Dermis blood vessel endothelial cell (primary cell): ENCODE measurements around the gene DNMT3B. TPM values are rescaled to one million over a fixed set of nuclear protein-coding genes. Genes with fewer than 3 reads are reported as not detected.
"Not testable (repeated sequence)": the region's sequence is repeated elsewhere in the genome, so short reads cannot be mapped to it uniquely, and the experiment has no call there.

Experiments used
- DNase-seq: peaks from one replicate; pipeline ENCODE4 v3.0.0; 2010
- total RNA-seq: library from RNA; depleted of rRNA; stranded (reverse); fragments of >200 nt; gene quantifications from 2 replicates; pipeline ENCODE4 v1.2.3, GENCODE V29; 2014

DNMT3B gene
- total RNA-seq, 1 donor from 2014 or later = 2.9 TPM

DNA sequence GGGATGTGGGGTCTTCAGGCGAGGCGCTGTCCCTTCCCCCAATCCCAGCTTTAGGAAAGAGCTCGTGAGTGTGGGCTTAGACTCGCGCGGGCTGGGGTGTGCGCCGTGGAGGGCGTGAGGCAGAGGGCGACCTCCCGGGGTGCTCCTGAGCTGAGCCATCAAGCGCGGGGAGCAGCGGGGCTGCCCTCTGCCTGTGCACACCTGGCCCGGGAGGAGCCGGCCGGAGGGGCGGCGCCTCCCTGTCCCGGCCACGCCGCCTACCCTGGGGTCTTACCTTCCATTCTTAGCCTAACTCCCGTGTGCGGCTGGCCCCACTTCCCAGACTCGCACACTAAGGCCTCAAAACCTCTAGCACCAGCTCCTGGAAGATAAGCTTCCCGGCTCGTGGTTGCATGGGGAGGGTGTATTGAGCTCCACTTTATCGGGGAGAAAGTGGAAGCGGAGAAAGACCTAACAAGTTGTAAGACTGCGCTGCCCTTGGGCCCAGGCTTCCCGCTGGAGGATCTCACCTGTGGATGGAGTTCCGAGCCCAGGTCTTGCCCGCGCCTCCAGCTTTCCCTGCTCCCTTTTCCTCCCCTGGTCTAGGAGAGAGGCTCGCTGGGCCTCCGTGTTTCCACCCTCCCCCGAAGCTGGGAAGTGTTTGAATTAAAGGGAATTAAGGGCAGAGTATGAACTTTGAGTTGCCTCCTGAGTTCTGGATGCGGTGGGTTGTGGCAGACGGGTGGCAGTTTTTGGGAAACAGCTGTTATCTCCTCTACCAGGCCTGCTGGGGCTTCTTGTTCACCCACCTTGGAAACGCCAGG is 1.2 kb downstream of the DNMT3B start:
- DNase-seq = no peak

DNA sequence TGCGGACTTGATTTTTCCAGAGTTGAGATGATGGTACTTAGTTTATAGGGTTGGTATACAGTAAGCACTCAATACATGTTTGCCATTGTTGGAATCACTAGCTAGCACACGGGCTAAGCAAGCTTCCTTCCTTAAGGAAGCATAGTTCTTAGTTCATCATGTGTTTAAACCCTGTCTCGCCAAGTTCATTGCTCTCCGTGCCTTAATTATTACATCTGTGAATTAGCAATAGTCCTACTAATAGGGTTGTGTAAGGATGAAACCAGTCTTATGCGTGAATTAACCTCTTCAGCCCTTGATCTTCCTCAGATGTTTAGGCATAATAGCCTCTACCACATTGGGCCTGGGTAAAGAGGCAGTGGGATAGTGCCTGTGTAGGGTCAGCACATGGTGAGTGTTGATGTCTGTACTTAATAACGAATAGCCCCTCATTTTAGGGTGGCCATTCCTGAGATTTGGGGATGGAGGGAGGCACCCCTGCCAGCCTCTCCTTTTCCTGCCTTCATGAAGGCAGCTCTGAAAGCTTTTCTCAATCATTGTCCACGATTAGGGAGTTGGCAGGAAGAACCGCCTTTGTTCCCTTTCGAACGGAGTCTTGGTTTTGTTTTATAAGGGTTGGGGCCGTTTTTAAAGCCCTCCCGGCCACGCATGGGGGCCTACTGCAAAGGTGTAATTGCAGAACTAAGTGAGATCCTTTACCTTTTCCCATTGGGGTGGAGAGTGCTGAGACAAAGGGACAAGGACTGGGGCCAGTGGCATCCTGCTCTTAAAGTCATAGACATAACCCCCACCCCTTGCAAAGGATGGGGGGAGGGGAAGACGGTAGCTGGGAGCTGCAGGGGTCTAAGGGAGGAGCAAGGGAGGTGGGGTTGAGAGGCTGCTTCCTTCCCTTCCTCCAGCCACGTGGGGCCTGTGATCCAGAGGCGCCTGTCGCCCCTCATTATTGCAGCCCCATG is 2.1 kb downstream of the DNMT3B start:
- no peak for DNase-seq

DNA sequence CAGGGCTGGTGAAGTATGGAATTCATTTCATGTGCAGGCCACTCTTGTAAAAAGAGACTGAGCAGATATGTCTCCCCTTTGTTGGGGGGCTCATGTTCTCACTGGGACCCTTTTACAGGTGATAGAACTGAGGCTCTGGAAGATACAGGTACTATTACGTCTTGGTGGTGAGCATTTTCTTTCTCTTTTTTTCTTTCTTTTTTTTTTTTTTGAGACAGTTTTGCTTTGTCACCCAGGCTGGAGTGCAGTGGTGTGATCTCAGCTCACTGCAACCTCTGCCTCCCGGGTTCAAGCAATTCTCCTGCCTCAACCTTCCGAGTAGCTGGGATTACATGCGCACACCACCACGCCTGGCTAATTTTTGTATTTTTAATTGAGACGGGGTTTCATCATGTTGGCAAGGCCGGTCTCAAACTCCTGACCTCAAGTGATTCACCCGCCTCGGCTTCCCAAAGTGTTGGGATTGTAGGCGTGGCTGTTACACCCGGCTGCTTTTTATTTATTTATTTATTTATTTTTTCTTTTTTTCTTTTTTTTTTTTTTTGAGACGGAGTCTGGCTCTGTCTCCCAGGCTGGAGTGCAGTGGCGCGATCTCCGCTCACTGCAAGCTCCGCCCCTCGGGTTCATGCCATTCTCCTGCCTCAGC is 3.2 kb downstream of the DNMT3B start:
- not testable (repeated sequence) for DNase-seq

DNA sequence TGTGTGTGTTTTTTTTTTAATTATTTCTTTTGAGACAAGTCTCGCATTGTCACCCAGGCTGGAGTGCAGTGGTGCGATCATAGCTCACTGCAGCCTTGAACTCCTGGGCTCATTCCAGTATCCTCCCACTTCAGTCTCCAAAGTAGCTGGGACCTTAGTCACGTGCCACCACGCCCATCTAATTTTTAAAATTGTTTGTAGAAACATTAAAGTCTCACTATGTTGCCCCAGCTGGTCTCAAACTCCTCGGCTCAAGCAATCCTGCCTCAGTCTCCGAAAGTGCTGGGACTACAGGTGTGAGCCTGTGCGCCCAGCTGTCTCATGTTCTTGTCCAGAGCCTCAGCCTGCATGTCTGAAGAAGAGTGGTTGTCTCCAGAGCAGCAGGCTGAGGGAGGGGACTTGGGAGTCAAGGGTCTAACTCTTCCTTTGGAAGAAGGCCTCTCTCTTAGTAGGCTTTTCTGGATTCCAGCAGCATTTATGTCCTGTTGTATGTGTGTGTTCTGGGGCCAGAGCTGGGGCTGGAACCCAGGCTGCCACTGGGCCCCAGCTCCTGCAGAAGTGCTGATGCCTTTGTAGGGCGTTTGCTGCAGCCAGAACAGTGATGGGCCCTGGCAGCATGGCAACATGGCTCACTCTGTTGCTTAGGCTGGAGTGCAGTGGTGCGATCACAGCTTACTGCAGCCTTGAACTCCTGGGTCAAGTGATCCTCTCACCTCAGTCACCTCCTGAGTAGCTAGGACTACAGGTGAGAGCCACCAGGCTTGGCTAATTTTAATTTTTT is 5.4 kb downstream of the DNMT3B start:
- no peak for DNase-seq

DNA sequence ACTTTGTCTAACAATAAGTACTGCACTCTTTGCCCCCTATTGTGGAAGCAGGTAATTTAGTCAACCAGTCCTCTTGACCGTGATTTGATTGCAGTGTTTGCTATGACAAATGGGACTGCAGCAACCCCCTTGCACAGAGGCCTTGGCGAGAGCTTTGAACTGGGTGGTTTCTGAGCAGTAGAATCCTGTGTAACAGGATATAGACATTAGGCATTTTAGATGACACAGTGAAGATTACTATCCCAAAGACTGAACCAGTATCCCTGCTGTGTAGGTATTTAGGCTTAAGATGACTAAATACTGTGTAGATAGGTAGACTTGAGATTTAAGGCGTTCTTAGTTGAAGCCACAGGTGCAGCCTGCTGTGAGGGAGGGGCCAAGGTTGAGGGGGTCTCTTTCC is 9.9 kb downstream of the DNMT3B start:
- no peak for DNase-seq

DNA sequence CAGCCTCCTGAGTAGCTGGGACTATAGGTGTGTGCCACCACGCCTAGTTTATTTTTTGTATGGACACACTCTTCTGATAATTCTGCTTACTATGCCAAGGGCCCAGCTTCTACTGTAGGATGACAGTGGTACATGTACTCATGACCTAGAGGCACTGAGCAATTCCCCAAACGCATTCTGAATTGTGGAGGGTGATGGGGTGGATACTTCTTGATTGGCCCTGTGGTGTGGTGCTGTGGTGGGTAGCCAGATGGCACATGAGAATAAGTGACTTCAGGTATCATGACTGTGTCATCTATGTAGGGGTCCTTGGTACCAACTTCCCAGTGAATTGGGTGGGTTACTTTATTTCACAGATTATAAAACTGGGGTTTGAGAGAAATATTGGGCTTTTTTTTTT is 11.0 kb downstream of the DNMT3B start:
- no peak for DNase-seq

DNA sequence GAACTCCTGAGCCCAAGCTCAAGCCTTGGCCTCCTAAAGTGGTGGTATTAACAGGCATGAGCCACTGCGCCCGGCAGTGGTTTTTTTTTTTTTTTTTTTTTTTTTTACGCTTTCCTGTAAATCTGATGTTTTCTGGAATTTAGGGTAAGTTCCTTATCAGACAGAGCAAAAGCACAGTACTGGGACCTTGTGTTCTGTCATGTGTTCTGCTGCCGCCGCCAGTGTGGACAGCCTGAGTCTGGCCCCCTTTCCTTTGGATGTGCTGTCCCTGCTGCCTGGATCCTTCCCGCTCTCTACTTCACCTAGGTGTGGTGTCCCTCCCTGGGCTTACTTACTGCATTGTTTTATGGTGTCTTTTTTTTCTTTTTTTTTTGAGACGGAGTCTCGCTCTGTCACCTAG is 11.7 kb downstream of the DNMT3B start:
- no peak for DNase-seq

DNA sequence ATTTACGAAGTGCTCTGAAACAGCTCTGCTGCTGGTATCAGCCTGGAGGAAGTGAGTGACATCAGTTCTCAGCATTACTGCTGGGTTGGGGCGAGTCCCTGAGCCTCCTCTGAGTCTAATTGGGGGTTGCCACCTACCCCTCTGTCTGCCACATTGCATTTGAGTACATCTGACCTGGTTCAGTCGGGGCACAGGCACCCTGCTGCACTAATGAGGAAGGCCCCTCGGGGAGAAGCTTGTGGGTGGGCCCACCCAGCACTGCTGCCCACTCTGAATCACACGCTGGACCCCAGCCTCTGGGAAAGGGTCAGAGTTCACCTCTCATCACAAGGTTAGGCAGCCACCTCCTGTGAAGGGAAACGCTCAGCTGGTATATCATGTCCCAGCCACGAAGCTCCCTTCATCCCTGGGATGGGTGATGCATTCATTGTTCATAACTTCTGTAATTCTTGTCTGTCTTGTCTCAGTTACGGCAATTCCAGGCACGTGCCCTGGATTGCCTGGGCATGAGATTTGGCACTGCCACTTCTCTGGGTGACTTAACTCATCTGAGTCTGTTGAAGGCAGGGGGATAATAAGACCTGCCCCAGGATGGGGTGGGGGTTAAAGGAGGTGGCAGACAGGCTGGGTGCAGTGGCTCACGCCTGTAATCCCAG is 13.3 kb downstream of the DNMT3B start:
- no peak for DNase-seq

DNA sequence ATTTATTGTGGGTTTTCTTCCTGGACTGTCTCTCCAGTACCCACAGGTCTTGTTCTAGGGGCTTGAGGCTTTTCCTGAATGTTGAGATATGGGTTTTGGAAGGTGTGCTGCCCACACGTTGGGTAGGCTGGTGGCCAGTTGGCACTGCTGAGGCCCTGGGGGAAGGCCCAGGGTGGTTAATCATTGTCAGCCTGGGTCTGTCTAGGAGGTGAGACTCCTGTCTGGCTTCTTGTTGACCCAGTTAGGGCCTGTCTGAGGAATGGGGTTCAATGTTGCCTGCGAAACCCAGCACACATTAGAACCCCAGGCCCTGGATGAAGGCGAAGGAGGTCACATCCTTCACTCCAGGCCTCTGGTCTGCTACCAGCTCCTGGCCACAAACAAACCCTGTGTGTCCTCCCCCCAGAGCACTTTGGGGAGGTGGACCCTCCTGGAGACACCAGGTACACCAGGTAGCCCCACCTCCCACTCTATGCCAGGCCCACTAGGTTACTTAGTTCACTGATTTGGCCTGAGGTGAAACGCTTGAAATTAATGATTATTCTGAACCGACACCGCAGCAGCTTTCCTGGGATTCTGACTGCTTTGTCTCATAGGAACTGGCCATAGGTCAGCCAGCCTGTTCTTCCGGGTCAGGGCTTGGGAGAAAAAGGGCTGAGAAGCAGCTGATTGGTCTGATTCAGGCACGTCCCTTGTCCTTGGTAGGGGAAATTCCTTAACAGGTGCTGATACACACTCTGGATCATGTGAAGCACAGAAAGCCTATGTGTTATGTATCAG is 15.2 kb downstream of the DNMT3B start:
- no peak for DNase-seq

DNA sequence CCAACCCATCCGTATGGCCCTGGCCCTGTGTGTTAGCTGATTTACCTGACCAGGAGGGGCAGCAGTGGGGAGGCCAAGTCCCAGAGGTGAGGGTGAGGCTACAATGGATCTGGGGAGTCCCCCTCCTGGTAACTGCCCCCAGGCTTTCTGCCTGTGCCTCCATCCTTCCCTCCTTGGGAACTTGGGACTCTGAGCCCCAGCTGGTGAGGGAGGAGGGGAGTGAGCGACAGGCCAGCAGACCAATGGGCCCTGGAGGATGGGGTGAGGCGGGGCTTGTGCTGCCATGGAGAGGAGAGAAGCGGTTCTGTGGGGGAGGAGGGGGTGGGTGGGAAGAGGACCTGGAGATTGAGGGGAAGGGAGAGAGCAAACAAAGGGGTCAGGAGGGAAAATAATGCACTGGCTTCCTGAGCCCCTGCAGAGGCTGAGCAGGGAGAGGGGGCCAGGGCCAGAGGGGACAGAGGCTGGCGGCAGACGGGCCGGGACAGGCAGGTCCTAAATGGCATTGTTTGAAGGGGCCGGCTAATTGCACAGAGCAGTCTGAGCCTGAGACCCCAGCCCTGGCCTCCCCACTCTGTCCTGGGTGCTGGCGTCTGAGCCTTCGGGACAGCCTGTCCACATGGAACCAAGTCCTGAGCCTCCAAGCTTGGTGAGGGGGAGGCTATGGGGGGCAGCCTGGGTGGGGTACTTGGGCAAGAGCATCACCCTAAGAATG is 17.5 kb downstream of the DNMT3B start:
- DNase-seq = no peak

DNA sequence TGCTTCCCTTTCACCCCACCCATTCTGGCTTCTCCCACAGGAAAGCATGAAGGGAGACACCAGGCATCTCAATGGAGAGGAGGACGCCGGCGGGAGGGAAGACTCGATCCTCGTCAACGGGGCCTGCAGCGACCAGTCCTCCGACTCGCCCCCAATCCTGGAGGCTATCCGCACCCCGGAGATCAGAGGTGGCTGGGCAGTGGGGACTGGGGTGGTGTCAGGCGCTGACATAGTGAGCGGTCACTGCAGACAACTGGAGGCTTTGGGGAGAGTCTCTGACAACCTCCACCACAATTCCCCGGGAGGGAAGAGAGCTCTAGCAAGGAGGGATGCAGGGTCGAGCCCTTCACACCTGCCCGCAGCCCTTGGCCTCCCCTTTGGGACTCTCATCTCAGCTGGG is 18.1 kb downstream of the DNMT3B start:
- DNase-seq = no peak

DNA sequence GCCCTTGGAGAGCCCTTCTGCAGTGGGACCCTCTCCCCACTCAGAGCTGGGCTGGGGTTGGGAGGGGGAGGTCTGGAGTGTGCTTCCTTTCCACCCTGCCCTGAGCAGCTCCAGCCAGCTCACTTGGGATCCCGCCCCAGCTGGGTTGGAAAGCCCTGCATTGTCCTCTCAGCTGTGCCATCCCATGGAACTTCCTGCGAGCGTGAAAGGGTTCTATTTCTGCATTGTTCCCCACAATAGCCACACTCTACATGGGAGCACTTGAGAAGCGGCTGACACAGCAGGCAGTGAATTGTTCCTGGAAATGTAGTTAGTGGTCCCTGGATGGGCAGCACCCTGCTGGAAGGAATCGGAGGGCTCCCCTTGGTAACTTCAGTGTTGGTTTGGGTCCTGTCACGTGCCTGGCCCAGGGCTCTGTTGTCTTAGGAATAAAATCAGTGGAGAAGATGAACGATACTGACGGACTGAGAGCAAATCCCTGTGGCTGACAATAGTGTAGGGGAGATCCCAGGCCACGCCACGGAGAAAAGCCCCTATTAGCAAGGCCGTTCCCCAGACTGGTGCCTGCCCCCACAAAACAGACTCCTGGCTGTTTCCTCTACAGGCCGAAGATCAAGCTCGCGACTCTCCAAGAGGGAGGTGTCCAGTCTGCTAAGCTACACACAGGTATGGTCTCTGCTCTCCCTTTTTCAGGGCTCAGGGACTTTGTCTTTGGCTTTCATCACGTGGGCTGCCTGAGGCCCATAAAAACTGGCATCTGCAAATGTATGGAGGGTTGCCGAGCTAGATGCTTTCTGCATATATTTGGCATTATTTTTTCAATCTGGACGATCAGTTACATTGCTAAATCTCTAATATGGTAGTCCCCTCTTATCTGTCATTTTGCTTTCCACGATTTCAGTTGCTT is 18.8 kb downstream of the DNMT3B start:
- DNase-seq = peak; percentile 35

DNA sequence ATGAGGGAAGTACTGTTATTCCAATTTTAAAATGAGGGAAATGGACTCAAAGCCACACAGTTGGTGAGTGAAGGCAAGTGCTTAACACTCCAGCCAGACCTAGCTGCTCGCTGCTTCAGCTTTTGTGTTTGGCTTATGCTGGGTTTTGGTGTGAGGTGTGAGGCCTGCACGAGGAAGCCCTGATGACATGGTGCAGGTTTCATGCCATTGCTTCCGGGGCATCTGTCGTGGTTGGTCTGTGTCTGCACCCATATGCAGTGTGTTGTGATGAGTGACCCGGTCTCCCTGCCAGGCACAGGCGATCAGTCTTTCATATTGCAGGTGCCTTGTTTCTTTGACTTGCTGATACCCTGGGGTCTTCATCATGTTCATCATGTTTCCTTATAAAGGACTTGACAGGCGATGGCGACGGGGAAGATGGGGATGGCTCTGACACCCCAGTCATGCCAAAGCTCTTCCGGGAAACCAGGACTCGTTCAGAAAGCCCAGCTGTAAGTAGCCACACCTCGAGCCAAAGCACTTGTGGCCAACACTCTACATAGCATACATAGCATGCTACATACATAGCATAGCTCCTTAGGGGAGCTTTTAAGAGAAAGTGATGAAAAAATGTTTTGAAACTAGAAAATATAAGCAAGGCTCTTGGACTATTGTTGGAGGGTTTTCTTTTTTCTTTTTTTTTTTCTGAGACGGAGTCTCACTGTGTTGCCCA is 22.3 kb downstream of the DNMT3B start:
- no peak for DNase-seq

DNA sequence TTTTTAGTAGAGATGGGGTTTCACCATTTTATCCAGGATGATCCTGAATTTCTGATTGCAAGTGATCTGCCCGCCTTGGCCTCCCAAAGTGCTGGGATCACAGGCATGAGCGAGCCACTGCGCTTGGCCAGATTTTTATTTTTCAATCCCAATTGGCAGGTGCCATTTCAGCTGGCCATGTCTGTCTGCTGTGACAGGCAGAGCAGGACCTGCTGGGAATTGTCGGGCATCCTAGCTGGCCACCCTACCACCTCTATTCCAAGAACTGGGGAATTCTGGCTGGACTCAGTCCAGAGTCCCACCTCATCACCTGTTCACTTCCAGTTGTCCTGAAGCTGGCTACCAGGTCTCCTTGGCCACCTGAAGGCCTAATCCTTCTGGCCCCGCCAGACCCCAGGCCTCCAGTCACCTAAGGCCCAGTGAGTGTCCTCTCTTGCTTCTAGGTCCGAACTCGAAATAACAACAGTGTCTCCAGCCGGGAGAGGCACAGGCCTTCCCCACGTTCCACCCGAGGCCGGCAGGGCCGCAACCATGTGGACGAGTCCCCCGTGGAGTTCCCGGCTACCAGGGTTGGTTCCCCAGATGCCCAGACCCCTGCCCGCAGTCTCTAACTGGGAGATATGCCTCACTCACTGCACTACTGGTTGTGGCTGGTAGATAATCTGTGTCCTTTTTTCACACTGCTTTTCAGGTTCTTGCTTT is 24.0 kb downstream of the DNMT3B start:
- DNase-seq = no peak

DNA sequence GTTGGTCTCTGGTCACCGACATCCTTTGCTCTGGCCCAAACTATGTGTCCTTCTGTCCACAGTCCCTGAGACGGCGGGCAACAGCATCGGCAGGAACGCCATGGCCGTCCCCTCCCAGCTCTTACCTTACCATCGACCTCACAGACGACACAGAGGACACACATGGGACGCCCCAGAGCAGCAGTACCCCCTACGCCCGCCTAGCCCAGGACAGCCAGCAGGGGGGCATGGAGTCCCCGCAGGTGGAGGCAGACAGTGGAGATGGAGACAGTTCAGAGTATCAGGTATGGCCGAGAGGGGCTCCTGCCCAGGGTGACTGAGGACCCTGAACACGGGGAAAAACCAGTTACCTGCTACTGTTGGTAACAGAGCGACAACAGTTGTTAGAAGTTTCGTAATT is 25.0 kb downstream of the DNMT3B start:
- DNase-seq = no peak

DNA sequence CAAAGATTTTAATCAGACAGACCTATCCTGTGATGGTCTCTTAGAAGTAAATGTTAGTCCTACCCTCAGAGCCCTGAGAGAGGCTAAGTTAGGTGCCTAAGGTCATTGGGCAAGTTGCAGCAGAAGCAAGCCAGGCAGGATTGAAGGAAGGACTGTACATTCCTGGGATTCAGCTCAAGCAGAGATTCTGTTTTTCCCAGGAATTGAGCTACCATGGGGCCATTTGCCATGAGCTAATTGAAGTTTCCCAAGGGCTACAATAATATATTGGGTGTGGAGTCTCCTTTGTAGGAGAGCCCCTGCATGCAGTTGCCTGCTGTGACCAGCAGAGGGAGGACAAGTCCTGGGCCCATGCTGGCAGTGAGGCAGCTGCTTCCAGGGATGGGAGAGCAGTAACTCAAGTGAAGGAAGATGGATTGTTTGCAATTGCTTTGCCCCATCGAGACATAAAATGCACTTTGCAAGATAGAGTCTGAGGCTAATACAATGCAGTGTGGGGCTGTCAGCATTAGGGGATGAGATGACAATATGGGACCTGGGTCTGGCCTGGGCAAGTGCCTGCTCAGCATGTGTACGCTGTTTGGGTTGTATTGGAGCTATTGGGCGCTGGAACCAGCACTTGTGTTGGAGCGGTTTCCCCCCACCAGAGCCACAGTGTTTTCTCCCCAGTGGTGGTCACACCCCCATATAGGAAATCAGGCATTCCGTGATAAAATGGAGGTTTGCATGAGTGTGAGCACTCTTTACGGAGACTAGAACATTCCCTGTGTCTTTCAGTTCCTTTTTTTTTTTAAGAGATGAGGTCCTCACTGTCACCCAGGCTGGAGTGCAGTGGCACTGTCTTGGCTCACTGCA is 27.9 kb downstream of the DNMT3B start:
- peak; percentile 85 for DNase-seq

DNA sequence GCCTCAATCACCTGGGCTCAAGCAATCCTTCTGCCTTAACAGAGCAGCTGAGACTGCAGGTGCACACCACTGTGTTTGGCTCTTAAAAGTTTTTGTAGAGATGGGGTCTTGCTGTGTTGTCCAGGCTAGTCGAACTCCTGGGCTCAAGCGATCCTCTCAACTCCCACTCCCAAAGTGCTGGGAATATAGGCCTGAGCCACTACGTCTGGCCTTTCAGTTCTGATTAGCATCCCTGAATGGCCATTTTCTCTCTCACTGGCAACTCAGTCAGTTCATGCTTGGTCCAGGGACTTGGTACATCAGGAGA is 28.5 kb downstream of the DNMT3B start:
- no peak for DNase-seq
